HG03442 (cell line): ENCODE measurements around the gene IL17RB.

ENCODE experiments used
- ATAC-seq: cut with Tn5 transposase; IDR thresholded peaks from one replicate; pipeline ENCODE4 v1.9.1; 2021; ENCODE audit warnings: mild to moderate bottlenecking, moderate library complexity; ENCODE audit not compliant: unreplicated experiment

The IL17RB gene

DNA sequence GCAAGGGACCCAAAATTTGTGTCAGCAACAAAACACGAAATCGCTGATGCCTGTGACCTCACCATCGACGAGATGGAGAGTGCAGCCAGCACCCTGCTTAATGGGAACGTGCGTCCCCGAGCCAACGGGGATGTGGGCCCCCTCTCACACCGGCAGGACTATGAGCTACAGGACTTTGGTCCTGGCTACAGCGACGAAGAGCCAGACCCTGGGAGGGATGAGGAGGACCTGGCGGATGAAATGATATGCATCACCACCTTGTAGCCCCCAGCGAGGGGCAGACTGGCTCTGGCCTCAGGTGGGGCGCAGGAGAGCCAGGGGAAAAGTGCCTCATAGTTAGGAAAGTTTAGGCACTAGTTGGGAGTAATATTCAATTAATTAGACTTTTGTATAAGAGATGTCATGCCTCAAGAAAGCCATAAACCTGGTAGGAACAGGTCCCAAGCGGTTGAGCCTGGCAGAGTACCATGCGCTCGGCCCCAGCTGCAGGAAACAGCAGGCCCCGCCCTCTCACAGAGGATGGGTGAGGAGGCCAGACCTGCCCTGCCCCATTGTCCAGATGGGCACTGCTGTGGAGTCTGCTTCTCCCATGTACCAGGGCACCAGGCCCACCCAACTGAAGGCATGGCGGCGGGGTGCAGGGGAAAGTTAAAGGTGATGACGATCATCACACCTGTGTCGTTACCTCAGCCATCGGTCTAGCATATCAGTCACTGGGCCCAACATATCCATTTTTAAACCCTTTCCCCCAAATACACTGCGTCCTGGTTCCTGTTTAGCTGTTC lies 35.0 kb upstream of the IL17RB start:
- ATAC-seq, result no peak

- ATAC-seq, result no peak
Observed at GRCh38 chr3:53812434-53812833, 33.9 kb upstream of the IL17RB start.

DNA sequence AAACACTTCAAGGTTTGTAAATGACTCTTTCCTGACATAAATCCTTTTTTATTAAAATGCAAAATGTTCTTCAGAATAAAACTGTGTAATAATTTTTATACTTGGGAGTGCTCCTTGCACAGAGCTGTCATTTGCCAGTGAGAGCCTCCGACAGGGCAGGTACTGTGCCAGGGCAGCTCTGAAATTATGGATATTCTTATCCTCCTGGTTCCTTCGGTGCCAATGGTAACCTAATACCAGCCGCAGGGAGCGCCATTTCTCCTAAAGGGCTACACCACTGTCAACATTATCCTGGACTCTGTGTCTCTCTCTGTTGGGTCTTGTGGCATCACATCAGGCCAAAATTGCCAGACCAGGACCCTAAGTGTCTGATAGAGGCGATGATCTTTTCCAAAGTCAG lies 33.1 kb upstream of the IL17RB start:
- ATAC-seq, result no peak

DNA sequence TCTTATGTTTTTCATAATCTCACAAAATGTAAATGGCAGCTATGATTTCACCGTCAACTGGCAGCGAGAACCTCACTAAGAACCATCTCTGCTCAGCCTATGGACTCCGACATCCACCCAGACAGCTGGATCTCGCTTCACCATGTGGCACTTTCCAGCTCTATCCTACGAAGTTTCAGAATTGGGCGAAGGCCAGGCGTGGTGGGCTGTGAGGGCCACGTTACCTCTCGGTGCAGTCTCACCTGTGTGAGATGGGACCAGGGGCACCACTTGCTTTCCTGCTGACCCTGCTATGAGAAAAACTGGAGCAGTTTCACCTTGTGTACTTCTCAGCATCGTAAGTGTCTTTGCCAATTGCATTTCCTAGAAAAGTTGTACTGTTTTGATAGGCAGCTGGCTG lies 32.5 kb upstream of the IL17RB start:
- ATAC-seq, result no peak

DNA sequence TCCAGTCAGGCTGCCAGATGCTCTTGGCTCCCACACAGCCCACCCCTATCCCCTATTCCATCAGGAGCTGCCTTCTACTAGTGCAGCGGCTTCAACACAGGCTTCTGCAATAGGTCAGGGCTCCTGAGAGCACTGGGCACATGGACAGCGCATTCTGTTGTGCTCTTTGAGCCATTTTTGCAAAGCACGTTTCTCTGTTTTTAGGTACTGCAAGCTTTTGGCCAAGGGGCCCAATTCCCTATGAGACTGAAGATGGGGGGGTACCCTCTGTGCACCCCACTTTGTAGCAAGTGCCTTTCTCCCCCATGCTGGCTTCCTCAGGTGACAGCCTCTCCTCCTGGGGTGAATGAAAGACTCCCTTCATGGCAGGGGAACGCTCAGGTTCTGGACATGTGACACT lies 31.3 kb upstream of the IL17RB start:
- ATAC-seq, result no peak

DNA sequence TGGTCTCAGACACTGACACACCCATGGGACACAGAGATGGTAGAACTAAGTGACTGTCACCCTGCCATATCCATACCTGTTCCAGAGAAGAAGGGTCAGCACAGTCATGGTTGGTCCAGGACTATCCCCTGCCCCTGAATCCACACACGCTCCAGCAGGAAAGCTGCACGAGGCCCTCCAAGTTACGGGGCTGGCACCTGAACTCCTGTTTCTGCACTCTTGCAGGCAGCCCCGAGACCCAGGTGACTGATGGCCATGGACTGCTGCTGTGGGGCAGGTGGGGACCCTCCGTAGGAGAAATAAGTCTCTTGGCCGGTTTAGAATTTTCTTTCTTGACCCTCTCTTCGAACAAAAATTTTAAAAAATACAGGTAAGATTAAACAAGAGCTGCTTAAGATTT lies 30.7 kb upstream of the IL17RB start:
- no peak for ATAC-seq

GRCh38 chr3:53816425-53816824 lies 29.9 kb upstream of the IL17RB start:
- no peak for ATAC-seq

DNA sequence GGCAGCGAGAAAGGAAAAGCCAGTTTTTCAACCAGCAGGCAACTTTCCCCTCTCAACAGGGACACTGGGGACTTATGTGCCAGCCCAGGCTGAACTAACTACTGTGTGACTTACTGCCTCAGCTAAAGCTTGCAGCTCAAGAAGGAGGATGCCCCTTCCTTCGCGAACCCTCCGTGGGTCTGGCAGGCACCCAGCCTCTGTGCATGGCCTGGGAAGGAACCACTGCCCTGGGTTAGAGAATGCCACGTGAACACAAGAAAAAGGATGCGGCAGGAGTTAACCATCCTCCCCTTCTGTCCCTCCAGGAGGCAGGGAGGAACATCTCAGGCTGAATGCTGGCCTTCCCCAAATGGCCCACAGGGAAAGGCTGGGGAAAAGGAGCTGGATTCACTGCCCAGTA lies 29.2 kb upstream of the IL17RB start:
- no peak for ATAC-seq

GRCh38 chr3:53817809-53818208 lies 28.6 kb upstream of the IL17RB start:
- no peak for ATAC-seq

- ATAC-seq, result no peak
Observed at GRCh38 chr3:53818221-53819162, 27.9 kb upstream of the IL17RB start.

DNA sequence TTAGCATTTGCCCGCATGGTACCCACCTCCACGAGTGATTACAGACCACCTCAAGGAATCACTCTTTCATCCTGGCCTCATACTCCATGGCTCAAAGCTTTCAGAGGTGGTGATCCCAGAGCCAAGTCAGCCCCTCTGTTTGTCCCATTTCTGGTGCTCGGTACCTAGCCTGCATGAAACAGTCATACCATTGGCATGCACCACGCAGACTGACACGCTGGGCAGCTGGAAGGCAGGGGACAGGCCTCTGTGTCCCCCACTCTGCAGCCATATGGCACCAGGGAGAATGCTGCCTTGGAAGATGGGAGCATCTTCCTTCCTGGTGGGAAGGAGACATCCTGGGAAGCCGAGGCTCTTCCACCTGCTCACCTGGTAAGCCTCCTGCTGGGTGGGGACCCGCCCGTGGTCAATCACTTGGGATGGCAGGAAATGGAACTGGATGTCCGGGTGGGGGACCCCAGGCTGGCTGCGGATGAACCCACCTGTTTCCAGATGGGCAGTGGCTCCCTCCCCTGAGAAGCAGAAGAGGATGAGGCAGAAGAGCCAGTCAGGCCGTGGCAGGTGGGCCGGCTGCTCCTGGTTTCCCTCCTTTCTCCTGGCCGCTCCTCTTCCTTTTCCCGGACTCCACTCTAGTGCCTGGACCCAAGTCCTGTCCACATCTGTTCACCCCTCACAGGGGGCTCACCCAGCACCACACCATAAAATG lies 27.1 kb upstream of the IL17RB start:
- ATAC-seq, result no peak

DNA sequence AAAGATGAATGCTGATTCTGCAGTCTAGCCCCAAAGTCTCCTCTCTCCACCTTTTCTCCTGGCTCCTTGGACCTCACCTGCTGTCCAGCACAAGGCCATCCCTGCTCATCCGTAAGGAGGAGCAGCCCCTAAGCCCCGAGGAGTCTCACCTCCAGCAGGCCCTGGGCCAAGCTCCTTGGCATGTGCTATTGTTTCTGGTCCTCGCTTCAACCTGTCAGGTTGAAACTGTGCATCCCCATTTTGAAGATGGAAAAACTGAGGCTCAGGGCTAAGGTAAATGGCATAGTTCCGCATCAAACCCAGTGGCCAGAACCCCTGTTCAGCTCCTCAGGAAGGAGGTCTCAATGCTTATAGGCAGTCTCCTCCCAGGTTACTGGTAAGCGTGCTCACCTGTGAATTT lies 26.3 kb upstream of the IL17RB start:
- no peak for ATAC-seq

- ATAC-seq, result no peak
Observed at GRCh38 chr3:53820756-53821580, 25.4 kb upstream of the IL17RB start.

DNA sequence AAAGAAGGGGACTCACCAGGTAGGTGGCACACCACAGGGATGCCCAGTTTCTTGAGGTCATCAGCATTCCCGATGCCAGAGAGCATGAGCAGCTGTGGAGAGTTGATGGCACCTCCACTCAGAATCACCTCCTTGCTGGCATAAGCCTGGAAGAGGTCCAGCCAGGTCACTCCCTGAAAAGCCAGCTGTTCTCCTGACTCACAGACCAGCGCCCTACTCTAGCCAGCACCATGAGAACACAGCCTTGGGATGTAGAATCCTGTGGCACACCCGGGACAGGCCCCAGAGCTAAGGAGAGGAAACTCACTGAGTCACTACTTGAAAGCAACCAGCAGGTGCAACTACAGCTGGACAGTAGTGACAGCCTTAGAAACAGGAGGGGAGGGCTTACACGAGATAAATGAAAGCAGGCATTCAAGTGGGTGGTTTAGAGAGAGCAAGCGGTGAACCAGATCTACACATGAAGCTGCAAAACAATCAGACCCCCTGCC lies 24.7 kb upstream of the IL17RB start:
- ATAC-seq, result no peak

- ATAC-seq, result no peak
Observed at GRCh38 chr3:53822331-53822741, 24.0 kb upstream of the IL17RB start.

DNA sequence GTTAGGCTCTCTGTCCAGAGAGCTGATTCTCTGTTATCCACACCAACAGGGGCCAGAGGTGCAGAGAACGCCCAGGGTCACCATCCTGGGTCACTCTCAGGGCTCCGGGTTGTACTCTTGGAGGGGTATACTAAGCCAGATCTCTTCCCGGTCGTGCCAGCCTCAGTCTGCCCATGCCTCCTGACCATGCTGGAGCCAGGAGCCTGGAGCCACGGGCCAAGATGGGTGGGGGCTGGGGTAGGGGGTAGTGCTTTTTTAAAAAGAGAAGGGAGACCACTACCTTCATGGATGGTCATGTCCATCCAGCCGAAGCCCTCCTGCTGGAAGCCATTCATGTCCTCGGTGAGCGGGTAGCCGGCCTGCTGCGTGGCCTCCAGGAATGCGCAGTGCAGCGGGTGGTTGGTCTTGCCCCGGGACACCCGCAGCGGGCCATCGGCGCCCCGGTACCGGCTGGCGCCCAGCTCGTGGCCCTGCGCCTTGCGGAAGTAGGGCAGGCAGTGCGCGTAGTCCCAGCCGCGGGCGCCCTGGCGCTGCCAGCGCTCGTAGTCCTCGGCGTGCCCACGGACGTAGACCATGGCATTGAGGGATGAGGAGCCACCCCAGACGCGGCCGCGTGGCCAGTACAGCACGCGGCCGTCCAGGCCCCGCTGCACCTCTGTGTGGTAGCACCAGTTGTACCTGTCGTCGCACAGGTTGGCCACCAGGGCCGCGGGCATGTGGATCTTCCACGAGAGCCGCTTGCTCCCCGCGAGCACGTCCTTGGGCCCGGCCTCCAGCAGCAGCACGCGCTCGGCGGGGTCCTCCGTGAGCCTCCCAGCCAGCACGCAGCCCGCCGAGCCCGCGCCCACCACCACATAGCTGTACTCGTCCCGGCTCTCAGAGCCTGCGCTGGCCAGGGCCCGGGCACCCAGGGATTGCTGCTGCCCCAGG lies 23.1 kb upstream of the IL17RB start:
- no peak for ATAC-seq

DNA sequence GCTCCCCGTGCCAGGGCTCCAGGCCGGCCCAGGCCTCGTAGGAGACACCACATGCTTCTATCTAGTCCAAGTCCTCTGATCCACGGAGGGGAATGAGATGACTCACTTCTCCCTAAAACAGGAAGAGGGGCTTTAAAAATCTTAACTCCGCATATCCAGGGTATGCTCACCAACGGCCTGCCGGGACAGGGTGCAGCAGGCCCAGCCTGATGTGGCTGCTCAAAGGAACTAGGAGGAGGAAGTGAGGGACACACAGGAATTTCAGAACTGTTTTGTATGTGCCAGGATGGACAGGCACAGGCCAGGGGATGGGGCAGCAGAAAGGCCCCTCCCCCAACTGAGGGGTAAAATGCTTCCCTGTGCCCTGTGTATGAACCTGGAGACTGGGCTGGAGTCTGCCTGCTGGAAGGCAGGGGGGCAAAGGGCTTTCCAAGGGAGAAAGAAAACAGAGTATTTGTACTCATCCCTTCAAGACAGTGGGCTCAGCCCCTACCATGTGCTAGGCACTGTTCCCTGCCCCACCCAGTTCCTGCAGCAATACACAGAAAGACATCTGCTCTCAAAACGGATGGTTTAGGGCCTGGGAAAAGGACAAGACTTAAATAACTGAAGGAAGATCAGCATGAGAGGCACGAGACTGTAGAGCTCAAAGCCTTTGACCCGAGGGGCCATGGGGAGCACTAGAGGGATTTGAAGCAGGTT lies 22.3 kb upstream of the IL17RB start:
- ATAC-seq, result no peak

GRCh38 chr3:53824795-53825194 lies 21.6 kb upstream of the IL17RB start:
- ATAC-seq, result no peak

- ATAC-seq, result no peak
Observed at GRCh38 chr3:53826048-53826447, 20.3 kb upstream of the IL17RB start.
